ENCODE results near the gene GLUD1. TPM values are rescaled to one million over a fixed set of nuclear protein-coding genes. Genes with fewer than 3 reads are reported as not detected.
"Not testable (repeated sequence)": the region's sequence is repeated elsewhere in the genome, so short reads cannot be mapped to it uniquely, and the experiment has no call there.

GLUD1 gene
- polyA plus RNA-seq, 1 donor from 2014 or later, result 83.7 TPM

- H3K36me3 Mint-ChIP-seq, H3K4me3 Mint-ChIP-seq, H3K4me1 Mint-ChIP-seq, H3K27ac Mint-ChIP-seq, H3K9me3 Mint-ChIP-seq, H3K27me3 Mint-ChIP-seq: not testable (repeated sequence)
Observed at GRCh38 chr10:87007124-87007523, 87.5 kb downstream of the GLUD1 start.

- Mint-ChIP-seq H3K9me3 (no peaks in the 10 kb centered on the region), H3K4me1 (peaks cover 0 to 4% (median 0%) of the 10 kb centered on the region in 3 donors), H3K36me3 (no peaks in the 10 kb centered on the region), H3K27ac (no peak overlapping the region), H3K4me3 (no peak overlapping the region), H3K27me3 (no peaks in the 10 kb centered on the region)
Observed at GRCh38 chr10:87000491-87000890, 94.2 kb downstream of the GLUD1 start.

Other genes with a start within 250 kb of the GLUD1 start
- gene MMRN2, start 137.2 kb downstream of the GLUD1 start, polyA plus RNA-seq, result not detected
- gene SNCG, start 136.2 kb downstream of the GLUD1 start, polyA plus RNA-seq, result not detected
- not detected for gene ADIRF, start 126.4 kb downstream of the GLUD1 start, polyA plus RNA-seq
- gene FAM25A, start 74.5 kb downstream of the GLUD1 start, polyA plus RNA-seq, result not detected
- 15.9 TPM for gene SHLD2, start 363 bp upstream of the GLUD1 start, polyA plus RNA-seq
- gene NUTM2A, start 130.6 kb upstream of the GLUD1 start, polyA plus RNA-seq, result not detected

Data from IgD-negative memory B cell (primary cell).